GM18505 (cell line): Measurements from ENCODE around the gene USP17L24.
"Not testable (repeated sequence)": the region's sequence is repeated elsewhere in the genome, so short reads cannot be mapped to it uniquely, and the experiment has no call there.

Experiments
- ATAC-seq: cut with Tn5 transposase; IDR thresholded peaks from one replicate; pipeline ENCODE4 v1.9.1; 2021; ENCODE audit not compliant: unreplicated experiment

The USP17L24 gene, protein sequence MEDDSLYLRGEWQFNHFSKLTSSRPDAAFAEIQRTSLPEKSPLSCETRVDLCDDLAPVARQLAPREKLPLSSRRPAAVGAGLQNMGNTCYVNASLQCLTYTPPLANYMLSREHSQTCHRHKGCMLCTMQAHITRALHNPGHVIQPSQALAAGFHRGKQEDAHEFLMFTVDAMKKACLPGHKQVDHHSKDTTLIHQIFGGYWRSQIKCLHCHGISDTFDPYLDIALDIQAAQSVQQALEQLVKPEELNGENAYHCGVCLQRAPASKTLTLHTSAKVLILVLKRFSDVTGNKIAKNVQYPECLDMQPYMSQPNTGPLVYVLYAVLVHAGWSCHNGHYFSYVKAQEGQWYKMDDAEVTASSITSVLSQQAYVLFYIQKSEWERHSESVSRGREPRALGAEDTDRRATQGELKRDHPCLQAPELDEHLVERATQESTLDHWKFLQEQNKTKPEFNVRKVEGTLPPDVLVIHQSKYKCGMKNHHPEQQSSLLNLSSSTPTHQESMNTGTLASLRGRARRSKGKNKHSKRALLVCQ

GRCh38 chr4:9324865-9325264 lies at the start of gene USP17L24:
Gene USP17L24, plus strand, starts transcription at chr4:9325165. Its CDS starts 0 bp downstream, at chr4:9325165.
- not testable (repeated sequence) for ATAC-seq

DNA sequence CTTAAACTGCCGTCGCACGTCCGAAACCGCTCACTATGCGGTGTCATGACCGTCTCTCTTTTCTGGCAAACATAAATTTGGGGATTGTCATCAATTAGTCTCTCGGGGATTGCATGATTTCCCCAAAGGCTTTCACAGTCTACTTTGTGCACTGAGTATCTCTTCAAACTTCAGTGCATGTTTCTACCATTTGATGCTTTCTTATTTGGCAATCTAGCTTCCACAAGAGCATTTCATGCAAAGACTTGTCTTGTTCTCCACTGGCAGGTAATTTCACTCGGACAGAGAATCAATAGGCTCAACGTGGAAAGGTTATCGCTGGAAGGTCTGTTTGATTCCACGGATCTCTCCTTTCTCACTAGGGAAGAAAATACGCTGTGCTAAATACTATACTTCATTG lies 774 bp upstream of the USP17L24 start:
- not testable (repeated sequence) for ATAC-seq

GRCh38 chr4:9329611-9330010 lies 4.6 kb downstream of the USP17L24 start, which contains the start of gene USP17L25:
Gene USP17L25, plus strand, starts transcription at chr4:9329911. Its CDS starts 0 bp downstream, at chr4:9329911.
- not testable (repeated sequence) for ATAC-seq

GRCh38 chr4:9334358-9334757 lies 9.4 kb downstream of the USP17L24 start, which contains the start of gene USP17L26:
Gene USP17L26, plus strand, starts transcription at chr4:9334658. Its CDS starts 0 bp downstream, at chr4:9334658.
- ATAC-seq = not testable (repeated sequence)

- ATAC-seq = not testable (repeated sequence)
Measured at GRCh38 chr4:9339103-9339502, 14.1 kb downstream of the USP17L24 start, which contains the start of gene USP17L5. Gene USP17L5, plus strand, starts transcription at chr4:9339403. Its CDS starts 0 bp downstream, at chr4:9339403.

GRCh38 chr4:9343848-9344247 lies 18.9 kb downstream of the USP17L24 start, which contains the start of gene USP17L27:
Gene USP17L27, plus strand, starts transcription at chr4:9344148. Its CDS starts 0 bp downstream, at chr4:9344148.
- ATAC-seq = not testable (repeated sequence)

DNA sequence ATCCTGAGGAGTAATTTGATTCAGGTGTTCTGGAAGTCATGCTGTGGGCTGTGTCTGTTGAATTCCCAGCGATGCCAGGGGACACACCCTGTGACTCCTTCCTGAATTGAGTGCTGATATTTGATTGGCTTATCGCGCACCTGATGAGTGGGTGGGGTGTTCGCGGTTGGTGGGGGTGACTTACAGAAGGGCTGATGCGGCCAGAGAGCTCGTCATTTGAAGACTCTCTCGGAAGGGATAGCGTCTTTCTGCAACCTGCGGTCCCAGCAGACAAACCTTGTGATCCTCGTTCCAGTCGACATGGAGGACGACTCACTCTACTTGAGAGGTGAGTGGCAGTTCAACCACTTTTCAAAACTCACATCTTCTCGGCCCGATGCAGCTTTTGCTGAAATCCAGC lies 23.6 kb downstream of the USP17L24 start, which contains the start of gene USP17L28:
Gene USP17L28, plus strand, starts transcription at position 301 of the 400 bp plus-strand sequence. Its CDS starts 0 bp downstream, at position 301.
- ATAC-seq = not testable (repeated sequence)

- ATAC-seq = not testable (repeated sequence)
Measured at GRCh38 chr4:9350866-9351265, 25.9 kb downstream of the USP17L24 start.

- ATAC-seq = not testable (repeated sequence)
Measured at GRCh38 chr4:9353338-9353737, 28.4 kb downstream of the USP17L24 start, which contains the start of gene USP17L29. Gene USP17L29, plus strand, starts transcription at chr4:9353638. Its CDS starts 0 bp downstream, at chr4:9353638.

DNA sequence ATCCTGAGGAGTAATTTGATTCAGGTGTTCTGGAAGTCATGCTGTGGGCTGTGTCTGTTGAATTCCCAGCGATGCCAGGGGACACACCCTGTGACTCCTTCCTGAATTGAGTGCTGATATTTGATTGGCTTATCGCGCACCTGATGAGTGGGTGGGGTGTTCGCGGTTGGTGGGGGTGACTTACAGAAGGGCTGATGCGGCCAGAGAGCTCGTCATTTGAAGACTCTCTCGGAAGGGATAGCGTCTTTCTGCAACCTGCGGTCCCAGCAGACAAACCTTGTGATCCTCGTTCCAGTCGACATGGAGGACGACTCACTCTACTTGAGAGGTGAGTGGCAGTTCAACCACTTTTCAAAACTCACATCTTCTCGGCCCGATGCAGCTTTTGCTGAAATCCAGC lies 37.9 kb downstream of the USP17L24 start, which contains the start of gene USP17L30:
Gene USP17L30, plus strand, starts transcription at position 301 of the 400 bp plus-strand sequence. Its CDS starts 0 bp downstream, at position 301.
- not testable (repeated sequence) for ATAC-seq
